HG03442 (cell line): ENCODE results near the gene TMEM37.

Source experiments
- ATAC-seq: cut with Tn5 transposase; IDR thresholded peaks from one replicate; pipeline ENCODE4 v1.9.1; 2021; ENCODE audit warnings: mild to moderate bottlenecking, moderate library complexity; ENCODE audit not compliant: unreplicated experiment

TMEM37 gene

DNA sequence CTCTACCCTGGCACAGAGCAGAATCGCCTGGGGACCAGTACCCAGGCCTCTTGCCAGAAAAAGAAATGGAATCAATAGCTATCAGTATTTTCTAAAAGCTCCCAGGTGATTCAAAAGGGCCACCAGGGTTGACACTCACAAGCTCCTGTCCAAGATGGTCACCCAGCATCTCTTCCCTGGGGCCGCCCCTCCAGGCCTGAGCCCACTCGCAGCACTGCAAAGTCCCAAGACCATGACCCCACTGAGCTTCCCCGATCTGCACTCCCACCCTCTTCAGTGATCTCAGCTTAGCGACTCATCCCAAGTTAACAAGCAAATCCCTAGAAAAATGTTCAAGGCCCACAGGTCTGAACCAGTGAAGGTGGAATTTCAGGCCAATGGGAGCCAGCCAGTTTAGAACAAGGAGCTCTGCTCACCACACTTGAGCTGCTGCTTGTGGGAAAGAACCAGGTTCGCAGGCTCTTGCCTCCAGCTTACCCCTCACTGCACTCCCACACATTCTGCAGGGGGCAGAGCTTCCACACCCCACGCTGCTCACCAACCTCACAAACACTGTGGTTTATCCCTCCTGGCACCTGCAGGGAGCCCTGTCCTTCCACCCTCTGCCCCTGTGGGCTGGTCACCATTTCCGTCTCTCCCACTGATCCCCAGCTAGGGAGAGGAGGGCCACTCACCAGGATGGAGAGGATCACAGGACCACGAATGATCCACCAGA is 19.8 kb downstream of the TMEM37 start:
- ATAC-seq: no peak

DNA sequence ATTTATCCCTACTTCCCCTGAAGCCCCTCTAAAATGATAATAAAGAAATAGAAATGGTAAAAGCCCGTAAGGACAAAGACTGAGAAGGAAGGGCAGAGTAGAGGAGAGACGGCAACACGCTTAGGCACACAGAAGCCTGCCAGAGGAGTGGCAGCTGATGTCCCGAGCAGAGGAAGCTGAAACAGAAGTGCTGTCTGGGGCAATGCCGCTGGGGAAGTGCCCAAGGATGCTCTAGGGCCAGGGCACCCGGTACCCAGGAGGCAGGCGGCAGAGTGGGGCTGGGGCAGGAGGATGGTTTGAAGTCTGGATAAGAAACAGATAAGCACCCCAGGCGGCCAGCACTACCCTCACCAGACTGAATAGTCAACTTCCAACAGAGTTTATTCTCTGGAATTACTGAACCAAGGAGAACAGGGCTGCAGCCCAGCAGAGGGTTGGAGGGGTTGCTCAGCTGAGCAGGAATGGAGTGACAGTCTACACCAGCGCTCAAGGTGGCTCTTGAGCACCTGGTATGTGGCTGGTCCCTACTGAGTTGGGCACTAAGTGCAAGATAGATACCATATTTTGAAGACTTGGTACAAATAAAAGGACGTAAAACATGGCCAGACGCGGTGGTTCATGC is 22.4 kb downstream of the TMEM37 start:
- no peak for ATAC-seq

DNA sequence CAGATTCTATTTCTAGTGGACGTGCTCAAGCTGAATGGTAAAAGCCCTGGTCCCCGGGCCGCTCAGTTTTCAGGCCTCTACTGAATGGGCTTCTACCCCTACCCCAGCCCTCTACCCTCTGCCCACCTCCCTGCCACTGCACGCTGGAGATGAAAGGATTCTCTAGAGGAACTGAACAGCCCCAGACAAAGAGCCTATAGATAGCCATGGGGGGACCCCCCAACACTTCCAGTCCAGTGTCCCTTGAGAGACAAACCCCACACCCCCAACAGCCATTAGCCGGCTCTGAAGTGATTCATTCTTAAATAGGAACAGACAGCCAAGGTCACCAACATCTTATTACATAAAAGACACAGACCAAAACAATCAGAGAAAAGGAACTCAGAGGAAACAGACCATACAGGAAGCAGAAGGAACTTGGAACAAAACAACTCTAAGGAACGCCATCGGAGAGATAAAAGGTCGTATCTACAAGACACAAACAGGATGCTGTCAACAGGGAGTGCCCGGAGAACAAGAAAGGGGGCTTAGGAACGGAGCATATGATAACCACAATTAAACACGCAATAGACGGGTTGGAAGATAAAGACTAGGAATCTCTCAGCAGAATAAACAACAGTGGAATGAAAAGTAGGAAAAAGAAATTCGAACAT is 23.5 kb downstream of the TMEM37 start:
- ATAC-seq: no peak

DNA sequence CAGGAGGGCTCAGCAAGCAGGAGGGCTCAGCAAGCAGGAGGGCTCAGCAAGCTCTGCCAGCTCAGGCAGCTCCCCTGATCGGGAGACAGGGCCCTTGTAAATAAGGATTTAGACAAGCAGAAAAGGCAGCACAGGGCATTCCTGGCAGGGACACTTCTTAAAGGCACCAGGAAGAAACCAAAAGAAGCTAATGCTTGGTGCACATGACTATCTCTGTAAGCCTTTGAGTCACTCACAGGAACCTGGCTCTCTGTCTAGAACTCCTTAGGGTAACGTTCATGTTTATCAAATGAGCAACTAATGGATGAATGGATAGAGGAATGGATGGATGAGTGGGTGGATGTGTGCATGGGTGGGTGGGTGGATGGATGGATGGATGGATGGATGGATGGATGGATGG is 28.4 kb downstream of the TMEM37 start:
- no peak for ATAC-seq

DNA sequence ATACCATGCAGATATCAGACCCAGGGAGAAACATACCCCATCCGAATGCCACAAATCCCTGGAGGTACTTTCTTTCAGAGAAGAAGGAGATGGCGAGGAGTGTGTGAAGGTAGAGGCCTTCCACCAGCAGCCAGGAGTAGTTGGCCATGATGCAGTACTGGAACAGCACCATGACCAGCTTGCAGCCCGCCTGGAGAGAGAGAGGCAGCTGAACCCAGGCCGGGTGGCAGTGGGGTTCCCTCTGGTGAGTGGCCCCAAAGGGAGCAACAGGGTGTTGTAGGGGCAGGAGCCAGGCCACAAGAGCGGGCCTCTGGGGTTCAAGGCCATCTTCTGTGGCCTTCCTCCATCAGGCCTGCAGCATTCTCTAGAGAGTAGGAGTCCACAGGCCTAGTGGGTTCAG is 30.2 kb downstream of the TMEM37 start:
- no peak for ATAC-seq

DNA sequence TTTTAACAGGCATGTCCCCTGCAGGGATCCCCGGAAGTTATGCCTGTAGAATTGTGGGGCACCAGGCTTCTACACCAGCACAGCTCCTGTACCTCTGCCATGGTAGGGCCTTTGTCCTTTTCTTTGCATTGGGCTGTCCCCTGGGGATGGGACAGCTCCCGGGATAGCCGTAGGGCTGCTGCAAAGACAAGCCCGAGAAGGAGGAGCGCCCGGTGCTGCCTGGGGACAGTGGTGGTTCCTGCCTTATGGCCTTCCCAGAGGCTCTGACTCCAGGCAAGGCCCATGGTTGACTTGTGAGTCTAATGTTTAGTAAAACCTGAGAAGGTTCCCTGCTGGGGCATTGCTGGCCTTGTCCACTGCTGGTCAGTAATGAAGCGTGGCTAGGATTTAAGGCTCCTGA is 30.9 kb downstream of the TMEM37 start:
- no peak for ATAC-seq

DNA sequence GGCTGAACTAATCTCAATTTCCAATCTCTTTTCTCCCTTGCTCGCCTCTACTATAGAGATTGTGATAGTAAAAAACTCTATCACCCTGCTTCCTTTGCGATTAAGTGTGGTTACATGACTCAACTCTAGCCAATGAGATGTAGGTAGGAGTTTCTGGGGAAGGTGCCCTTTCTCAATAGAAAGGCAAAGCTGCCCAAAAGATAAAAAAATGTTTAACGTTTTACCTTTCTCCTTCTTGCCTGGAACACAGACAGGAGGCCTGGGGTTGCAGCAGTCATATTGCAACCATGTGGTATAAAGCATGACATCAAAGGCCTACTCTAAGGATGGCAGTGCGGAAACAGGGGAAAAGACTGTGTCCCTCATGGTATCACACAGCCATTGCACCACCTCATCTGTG is 31.5 kb downstream of the TMEM37 start:
- no peak for ATAC-seq

DNA sequence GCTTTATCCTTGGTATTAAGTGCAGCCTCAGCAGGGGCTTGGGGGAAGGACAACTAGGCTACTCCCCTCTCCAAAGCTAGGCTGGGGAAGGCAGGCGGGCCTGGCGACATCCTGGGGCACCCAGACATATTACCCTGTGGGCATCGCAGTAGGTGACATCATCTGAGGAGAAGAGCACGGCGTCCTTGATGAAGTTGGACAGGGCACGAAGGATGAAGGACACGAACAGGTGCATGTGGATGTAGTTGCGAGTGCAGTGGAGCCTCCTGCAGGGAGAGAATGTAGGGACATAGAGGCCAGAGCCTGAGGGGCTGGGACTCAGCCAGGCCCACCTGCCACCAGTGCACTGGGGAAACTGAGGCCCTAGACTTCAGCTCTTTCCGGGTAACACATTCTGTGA is 32.3 kb downstream of the TMEM37 start:
- no peak for ATAC-seq

DNA sequence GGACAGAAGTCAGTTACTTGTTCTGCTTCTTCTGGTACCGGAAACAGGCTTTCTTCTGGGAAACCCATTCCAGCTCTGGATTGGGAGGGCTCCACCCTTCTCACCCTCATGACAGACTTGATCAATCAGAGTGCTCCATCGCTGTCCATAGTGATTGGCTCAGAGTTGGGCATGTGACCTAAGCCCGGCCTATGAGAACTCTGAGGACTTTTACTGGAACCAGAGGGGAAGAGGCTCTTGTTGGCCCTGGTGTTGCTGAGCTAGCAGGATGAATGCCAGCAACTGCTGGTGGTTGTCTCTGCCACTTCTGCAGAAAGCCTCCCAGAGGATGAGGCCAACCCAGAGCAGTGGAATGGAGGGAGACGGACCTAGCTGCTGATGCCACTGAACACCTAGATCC is 33.3 kb downstream of the TMEM37 start:
- no peak for ATAC-seq

DNA sequence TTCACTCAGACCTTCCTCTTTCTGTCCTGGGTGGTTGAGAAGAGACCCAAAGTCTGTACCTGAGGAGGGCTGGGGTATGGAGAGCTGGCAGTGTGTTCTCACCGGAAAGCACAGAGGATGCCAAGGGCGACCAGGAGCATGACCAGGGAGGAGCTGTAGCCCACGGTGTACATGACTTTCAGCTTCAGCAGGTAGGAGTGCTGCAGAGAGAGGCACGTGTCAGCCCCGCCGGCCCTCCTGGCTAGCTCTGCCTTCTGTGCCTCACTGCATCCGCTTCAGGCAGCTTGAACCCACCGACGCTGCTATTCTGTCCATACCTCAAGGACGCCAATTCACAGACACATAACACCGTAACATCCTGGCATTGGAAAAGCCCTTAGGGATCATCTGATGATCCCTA is 34.0 kb downstream of the TMEM37 start:
- no peak for ATAC-seq

DNA sequence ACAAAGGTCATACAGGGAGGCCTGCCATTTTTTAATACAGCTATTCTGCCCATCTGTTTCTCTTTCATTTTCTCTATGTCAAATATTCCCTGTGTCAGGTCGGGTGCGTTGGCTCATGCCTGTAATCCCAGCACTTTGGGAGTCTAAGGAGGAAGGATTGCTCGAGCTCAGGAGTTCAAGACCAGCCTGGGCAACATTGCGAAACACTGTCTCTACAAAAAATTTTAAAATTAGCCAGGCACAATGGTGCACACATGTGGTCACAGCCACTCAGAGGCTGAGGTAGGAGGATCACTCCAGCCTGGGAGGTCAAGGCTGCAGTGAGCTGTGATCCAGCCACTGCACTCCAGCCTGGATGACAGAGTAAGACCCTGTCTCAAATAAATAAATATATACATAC is 34.7 kb downstream of the TMEM37 start:
- ATAC-seq: no peak

DNA sequence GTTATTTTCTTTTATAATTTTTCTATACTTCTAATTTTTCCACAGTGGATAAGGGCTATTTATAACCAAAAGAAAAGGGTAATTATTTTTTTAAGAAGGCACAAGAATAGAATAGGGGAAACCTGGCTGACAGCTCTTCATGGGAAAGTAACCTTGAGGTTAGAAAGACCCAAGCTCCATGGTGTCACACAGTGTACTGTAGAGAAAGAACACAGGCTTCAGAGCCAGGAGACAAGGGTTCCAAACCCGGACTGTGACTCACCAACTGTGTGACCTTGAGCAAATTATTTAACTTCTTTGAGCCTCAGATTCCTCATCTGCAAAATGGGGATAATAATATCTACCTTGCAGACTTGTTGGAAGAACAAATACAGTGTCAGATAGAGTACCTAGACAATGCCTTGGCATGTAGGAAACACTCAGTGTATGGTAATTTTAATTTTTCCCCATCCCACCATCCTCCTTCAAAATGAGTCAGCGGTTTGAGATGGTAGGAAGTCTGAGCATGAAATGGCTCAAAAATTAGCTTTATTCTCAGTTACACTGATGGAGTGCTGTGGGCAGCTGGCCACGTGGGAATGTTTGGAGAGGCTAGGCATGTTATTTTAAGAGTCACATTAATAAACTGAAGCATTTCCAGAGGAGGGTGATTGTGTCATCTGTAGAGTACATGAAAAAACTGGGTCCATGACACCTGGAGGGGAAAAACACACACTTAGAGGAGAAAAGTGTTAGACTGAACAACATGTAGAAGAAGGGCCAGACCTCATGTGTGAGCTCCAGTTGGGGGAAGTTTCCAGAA is 36.7 kb downstream of the TMEM37 start:
- no peak for ATAC-seq

DNA sequence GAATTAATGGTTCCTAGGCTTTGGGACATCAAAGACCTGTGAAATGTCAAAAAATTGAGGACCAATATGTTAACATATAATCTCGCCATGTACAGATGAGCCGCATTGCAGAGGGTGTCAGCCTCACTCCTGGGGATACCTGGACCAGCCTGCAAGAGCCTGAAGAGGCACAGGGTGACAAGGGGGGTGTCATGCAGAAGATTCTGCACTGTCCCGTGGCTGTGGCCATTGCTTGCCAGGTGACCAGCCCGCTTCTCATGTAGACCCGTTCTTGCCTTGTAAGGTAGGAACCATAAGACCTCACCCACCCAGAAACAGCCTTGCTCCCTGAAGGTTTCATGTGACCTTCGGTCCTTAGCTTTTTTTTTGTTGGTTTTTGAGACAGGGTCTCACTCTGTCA is 37.5 kb downstream of the TMEM37 start:
- no peak for ATAC-seq

DNA sequence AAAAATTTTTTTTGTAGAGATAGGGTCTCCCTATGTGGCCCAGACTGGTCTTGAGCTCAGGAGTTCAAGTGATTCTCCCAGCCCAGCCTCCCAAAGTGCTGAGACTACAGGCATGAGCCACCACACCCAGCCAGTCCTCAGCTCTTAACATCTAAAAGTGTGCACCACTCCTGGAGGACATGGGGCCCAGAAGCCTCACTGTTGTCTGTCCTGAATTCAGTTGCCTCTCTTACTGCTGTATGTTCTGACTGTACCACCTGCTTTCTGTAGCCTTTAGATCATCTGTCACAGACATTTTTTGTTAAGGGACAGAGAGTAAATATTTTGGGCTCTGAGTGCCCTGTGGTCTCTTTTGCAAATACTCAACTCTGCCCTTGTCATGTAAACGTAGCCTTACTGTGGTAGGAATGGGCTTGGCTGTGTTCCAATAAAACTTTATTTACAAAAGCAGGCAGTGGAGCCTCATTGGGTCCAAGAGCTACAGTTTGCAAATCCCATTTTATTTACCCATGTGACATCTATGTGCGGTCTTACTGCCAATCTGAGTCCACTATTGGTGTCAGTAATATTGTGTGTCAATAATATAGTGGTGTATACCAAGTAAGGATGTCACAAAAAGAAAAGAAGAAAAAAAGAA is 38.1 kb downstream of the TMEM37 start:
- no peak for ATAC-seq

DNA sequence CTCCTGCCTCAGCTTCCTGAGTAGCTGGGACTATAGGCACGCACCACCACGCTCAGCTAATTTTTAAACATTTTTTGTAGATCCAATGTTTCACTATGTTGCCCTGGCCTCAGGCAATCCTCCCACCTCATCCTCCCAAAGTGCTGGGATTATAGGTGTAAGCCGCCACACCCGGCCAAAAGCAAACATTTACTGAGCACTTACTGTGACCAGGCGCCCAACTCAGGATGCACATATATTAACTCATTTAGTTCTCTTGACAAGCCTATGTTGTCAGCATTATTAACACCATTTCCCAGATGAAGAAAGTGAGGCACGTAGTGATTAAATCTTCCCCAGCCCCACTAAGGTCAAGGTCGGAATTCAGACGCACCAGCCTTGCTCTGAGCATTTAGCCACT is 41.1 kb downstream of the TMEM37 start:
- ATAC-seq: no peak

DNA sequence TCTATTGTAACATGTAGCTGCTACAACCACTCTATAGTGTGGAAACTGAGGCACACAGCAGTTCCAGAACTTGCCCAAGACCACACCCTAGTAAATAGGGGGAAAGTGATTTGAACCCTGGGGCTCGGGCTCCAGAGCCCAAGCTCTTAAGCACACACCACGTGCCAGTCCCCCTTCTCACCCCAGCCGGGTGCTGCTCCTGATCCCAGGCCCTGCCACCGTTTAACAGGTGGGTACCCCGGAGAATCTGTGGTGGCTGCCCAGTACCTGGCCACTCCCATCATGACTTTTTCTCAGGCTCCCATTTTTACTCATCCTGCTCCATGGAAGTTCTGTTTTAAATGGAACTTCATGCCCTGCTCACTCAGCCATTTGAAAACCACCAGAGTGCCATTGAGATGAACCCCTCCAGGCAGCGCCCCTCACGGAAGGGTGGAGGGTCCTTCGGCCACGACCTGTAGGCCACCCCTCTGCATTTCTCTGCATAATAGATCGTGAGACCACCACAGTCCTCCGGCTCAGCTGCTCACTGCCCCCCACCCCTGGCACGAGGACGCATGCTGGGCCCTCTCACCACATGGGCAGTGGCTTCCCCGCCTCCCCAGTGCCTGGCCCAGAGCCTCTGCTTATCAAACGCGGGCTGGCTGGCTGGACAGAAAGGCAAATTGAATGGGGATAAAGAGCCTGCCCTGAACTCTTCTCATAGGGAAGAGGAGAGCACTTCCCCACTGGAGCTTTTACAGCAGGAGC is 42.1 kb downstream of the TMEM37 start:
- ATAC-seq: no peak

DNA sequence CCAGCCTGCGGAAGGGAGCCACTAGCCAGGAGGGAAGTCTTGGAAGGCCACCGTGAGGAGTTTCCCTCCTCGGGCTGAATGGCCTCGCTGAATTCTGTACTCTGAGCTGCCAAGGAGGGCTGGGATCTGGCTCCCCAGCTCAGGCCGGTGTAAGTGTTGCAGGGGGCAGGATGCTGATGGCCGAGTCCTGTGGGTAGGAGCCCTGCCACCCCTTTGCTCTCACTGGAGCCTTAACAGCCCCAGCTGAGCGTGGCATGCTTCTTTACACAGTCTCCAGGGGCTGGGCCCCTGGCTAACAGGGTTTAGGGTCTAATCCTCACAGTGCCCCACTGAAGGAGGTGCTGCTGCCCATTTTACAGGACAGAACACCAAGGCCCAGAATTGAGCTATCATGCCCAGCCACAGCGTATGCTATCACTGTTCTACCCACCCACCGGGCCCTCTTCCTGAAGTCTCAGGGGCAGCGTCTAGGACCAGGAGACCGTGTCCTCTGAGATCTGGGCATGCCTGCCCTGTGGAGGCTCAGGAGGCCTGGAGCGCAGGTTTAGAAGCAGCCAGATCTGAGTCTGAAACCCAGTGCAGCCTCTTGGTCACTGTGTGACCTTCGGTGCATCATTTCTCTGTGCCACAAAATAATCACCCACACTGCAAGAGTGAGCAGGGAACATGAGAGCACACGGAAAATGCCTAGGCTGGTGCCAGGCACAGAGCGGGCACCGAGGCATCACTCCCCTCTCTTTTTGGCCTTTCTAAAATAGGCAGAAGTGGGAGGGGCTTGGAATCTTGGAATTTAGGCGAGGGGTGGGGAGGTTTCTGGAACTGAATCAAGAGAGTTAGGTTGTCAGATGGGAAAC is 42.9 kb downstream of the TMEM37 start:
- no peak for ATAC-seq

DNA sequence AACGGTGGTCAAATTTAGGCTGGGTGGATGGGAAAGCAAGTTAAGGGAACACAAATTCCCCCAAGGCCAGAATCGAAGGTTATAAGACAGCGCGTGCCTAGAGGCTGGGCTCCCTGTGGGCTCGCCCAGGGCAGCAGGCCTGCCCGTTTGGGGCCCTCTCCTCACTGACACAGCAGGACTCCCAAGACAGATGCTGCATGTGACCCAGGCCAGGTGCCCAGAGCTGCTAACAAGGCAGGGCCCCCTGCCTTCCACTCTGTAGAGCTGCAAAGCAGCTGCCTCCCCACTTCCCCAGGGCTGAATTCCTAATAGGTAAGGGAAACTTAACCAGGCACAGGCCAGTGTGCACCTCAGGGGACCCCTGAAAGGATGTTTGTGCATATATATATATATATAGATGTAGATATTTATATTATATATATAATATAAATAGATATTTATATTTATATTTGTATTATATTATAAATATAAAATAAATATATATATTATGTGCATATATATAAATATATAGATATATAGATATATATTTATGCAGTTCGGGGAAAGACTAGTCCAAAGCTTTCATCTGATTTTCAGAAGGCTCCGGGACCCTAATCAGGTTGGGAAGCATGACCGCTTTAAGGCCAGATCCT is 43.7 kb downstream of the TMEM37 start:
- no peak for ATAC-seq

DNA sequence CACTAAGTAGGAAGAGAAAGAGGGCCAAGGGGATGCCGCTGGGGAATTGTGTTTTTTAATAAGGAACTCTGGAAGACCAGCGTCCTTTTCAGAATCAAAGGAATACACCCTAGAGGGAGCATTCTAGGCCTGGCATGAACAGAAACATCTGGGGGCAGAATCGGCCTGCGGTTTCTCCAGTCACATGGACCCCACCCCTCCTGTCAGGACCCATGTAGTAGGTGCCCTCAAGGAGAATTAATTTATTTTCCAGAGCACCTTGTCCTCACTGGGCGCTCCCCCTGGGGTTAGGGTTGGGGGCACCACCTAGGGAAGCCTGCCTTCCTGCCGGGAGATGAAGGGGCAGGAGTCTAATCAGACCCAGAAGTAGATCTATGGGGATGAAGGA is 44.2 kb downstream of the TMEM37 start:
- ATAC-seq: no peak
